GM21619 (cell line): ENCODE results near the gene KIF1A.

Source experiments
- ATAC-seq: cut with Tn5 transposase; IDR thresholded peaks from one replicate; pipeline ENCODE4 v1.9.1; 2021; ENCODE audit not compliant: unreplicated experiment

KIF1A gene

DNA sequence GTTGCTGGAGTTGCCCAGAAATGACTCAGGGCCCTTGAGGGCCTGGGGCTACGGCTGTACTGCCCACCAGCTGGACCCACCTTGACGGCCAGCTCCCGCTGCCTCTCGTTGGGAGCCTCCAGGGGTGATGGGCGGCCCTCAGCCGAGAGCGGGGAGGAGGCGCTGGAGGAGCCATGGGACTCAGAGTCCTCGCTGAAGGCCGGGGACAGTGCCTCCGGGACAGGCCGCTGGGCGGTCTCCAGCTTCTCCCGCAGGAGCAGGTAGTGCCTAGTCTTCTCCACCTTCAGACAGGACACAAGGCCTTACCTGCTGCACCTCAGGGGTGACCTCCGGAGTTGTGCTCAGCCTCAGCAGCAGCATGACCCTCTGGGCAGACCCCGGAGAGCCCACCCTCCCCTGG is 97.6 kb downstream of the KIF1A start:
- no peak for ATAC-seq

DNA sequence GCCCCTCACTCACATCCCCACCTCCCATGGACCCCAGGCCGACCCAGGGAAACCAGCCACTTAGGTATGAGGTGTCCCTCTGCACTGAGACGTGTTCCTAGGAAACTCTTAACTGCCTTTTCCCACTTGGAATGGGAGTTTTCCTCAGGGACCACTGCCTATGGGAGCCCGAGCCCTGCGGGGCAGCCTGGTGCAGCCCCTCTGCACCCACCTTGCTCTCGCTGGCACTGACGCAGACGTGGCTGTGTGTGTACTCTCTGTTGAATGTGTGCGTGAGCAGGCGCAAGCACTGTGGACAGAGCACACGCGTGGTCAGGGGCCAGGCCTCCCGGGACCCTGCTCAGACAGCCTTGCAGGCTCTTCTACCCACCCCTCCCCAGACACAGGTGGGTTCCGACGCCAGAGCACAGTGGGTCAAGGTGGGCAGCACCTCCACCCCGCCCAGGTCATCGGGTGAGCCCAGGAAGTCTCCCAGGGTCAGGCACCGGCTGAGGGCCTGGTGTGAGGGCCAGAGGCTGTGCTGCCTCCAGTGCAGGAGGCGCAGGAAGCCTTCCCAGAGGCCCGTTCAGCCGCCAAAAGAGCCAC is 98.3 kb downstream of the KIF1A start:
- ATAC-seq: no peak

DNA sequence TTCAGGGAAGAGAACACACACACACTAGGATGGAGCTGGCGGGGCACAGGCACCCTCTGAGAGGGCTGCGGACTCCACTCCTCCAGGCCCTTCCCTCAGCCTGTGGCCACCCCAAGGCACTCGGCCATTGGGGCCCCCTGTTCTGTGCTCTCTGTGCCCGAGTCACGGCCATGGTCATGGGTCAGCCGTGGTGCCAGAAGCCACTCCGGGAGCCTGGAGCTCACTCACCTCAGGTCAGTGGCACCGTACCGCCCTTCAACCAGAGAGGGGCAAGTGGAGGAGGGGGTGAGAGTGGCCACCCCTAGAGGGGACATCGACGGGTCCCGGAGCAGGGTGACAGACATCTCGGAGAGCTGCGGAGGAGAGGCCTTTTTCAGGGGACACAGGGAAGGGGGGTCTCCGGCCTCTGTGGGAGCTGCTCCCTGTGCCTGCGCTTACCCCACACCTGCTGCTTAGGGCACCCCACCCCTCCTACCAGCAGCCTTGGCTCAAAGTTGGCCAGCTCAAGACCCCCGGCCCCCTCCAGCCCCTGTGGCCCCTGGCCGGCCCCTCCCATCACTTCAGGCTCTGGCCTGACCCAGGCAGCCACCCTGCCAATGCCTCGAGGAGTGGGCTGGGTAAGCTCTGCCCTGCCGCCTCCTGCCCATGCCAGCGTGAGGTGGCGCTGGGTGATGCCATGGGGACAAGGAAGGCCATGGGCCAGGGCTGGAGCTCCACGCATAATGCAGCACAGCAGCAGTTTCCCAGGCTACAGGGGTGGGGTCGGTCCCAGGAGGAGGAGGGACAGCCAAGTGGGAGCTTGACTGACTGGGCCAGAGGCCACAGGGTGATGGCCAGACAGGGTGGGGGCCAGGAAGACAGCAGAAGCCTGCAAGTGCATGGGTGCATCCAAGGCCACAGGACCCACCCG is 99.1 kb downstream of the KIF1A start:
- ATAC-seq: no peak

DNA sequence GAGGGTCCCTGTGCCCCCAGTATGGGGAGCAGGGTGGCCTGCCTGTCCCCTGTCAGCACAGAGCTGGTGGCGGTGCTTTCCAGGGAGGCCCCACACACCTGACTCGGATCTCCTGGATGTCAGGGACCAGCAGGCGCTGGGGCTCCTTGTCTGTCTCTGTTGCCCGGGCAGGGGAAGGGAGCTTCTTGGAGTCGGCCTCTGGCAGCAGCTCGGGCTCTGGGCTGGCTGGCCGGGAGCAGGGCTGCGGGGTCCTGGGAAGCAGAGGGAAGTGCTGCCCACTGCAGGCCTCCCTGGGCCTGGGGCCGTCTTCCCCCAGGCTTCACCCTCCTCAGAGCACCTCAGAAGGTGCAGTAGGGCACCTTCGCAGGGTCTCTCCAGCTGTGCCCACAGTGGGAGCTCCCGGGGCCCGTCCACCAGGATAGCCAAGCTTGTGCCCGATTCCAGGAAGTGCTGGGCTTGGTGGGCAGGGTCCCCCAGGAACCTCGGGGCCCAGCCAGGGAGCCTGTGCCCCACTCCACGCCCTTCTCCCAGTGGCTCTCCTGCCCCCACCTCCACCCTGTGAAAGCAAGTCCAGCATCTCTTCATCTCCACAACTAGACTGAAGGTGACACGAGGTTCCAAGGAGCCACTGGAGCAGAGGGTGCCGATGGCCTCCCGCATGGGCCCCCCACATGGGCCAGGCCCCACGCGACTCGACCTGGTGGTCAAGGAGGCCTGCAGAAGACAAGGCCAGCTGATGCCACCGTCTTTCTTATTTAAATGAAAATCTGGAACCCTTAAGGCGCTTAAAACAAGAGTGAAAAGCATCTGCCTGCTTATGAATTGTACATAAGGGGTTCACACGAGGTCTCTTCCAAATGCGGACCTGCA is 100.1 kb downstream of the KIF1A start:
- ATAC-seq: no peak

- no peak for ATAC-seq
These were observed 101.0 kb downstream of the KIF1A start for GRCh38 chr2:240718896-240719490.

GRCh38 chr2:240717681-240718581 is 102.1 kb downstream of the KIF1A start:
- no peak for ATAC-seq

- ATAC-seq: no peak
These were observed 102.8 kb downstream of the KIF1A start for GRCh38 chr2:240717181-240717641.

DNA sequence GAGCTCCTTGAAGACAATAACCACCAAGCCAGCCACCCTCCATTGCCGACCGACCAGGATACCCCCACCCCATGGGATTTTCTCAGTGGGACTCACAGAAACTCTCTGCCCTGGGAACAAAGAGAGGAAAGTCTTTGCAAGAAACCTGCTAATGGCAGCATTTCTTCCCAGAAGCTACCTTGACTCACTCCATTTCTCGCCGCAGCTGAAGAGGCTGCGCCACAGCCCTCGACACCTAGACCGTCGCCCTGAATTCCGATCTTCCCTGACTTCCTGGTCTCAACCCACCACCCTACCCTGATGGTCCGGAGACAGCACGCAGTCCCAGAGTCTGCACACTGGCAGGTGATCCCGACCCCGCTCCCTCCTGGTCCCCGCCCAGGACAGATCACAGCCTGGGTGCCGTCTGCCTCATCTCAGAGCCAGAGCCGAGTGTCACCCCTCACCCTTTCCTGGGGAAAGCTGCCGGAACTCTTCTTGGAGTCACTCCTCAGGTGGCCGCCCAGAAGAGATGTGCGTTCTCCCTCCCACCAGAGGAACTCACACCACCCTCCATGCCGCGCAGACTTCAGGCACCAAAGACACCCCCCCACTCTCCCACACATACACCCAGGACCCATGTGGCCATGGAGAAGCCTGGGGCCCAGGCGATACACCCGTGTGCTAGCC is 103.8 kb downstream of the KIF1A start:
- no peak for ATAC-seq

GRCh38 chr2:240714747-240715725 is 105.0 kb downstream of the KIF1A start:
- no peak for ATAC-seq

DNA sequence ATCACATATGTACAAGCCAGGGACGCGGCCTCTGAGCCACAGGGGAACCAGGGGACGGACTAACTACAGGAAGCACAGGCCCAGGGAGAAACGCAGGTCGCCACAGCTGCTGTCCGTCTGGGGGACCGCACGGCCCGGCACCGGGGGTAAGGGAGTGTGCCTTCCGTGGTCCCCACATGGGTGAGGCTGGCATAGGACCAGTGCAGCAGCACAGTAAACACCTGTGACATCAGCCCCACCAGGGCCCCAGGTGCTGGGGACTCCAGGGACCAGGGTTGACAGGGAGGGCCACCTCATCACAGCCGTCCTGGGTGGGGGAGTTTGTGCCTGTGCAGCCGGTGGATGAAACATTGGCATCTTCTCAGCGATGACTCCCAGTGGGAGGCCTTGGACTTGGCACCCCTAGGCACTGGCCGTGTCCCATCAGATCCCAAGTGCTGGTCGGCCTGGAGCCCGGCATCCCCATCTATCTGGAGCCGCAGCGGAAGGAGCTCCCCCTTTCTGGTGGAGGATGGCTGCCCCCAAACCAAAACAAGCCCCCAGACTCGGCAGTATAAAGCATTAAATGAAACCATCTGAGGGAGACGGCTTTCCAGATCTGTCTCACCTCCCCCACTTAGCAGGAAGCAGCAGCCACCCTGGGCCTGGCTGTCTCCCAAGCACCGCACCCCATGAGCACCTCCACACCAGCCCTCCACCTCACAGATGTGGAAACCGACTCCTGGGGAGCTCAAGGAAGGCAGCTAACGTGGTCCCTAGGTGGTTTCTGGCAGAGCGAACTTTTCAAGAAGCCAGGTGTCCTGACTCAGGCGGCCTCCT is 105.9 kb downstream of the KIF1A start:
- no peak for ATAC-seq

DNA sequence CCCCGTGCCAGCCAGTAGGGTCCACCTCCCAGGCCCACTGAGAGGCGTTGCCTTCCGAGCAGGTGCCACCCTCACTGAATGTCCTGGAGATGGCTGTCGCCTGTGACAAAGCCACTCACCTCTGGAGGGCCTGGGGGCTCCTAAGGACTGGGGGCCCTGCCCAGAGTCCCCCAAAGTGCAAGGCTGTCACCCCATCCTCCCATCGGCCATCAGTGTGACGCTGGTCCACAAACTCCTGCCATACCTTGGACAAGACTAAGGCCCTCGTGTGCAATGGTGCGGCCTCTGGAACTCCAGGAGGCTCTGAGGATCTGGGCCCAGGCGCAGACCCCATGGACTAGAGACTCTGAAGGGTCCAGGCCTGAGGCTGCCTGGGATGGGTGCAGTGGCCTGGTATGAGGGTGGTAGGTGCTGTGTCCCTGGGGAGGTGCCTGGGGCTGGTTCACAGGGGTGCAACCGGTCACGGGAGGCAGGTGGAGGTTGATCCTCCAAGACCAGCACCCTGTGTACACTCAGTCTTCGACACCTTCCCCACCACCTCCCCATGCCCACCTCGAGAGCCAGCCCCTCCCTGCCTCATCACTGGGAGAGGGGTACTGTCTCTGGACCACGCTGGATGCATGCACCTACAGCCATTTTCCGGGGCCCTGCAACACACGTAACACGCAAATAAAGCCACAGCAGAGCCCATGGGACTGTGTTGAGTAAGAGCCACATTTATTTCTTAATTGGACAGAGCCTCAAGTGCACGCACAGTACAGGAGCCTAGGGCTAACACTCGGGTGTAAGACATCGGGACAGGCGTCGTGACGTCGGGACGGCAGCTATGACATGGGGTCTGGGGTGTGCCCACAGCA is 106.7 kb downstream of the KIF1A start:
- no peak for ATAC-seq

GRCh38 chr2:240712121-240712520 is 107.9 kb downstream of the KIF1A start:
- no peak for ATAC-seq

DNA sequence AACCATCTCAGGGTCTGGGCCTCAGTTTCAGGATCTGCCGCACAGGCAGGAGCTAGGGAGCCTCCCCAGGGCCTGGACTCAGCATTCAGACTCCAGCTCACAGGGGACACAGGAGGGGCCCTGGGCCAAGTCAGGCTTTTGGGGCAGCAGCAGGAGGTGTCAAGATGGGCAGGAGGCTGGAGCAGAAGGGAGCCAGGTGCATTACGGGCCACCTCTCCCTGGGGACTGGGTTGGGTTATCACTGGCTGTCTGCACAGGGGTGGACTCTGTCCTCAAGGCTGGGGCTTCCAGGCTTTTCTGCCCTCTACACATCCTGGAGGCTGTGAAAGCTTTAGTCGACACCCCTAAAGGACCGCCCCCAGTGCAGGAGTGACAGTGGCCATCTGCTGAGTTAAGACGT is 108.3 kb downstream of the KIF1A start:
- no peak for ATAC-seq

DNA sequence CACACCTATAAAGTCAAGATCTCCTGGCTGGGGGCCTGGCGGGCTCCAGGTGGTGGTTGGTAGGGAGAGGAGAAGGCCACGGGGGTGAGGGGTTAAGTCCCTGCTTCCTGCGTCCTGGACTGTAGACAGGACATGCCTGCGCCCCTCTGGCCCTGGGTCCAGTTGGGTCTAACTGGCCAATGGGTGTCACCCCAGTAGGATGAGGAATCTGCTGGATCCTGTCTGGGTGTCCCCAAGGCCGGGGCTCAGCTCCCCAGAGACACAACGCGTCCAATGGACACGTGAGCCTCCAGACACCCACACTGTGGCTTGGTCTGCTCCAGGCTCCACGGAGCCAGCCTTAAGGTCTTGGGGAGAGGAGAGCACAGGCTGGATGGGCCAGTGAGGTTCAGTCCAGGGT is 108.7 kb downstream of the KIF1A start:
- ATAC-seq: no peak

GRCh38 chr2:240708457-240708856 is 111.6 kb downstream of the KIF1A start:
- no peak for ATAC-seq

GRCh38 chr2:240707821-240708220 is 112.2 kb downstream of the KIF1A start:
- ATAC-seq: no peak
